Activated CD8-positive, alpha-beta memory T cell treated with anti-CD3 and anti-CD28 coated beads for 4 hours (primary cell): ENCODE data around the gene ZNF695.

Experiments used
- DNase-seq, 2 donors: peaks; one replicate each; pipeline ENCODE4 v3.0.0-alpha.2; 2020; ENCODE audit warnings: low read depth in 2 of 2

ZNF695 gene

GRCh38 chr1:246959944-246960693 is 47.7 kb downstream of the ZNF695 start:
- DNase-seq = no peak

GRCh38 chr1:246954126-246954525 is 53.7 kb downstream of the ZNF695 start:
- no peak for DNase-seq

- no peak for DNase-seq
Observed at GRCh38 chr1:246951413-246951812, 56.4 kb downstream of the ZNF695 start.

GRCh38 chr1:246949956-246950355 is 57.9 kb downstream of the ZNF695 start:
- no peak for DNase-seq

DNA sequence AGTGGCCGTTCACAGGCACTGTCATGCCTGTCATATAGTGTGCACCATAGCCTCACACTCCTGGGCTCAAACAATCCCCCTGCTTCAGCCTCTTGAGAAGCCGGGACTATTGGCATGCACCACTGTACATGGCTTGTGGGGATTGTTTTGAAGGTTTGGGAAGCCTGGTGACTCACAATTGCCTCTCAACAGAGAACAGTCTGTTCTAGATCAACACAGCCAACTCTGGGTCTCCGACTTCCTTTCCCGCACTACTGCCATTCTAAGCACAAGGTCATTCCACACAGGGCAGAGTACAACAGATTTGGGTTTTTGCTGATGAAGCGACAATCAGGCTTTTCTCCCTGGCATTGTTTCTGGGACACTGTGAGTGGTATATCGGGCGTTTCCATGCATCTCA is 60.6 kb downstream of the ZNF695 start:
- no peak for DNase-seq

DNA sequence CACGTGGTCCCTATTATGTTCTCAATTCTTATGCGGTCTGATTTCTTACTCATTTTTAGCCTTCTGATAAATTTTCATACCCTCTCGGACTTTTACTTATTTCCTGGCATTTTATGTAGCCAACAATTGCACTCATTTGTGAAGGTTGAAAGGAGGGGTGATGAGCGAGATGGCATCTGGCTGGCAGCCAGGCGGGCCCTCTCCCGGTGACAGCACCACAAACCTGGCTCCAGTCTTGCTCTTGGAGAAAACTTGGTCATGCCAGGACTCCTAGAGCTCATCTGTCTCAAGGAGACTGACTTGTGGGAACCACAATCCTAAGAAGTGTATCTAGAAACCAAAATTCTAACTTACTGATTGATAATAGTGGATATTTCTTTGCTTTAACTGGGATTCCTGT is 61.5 kb downstream of the ZNF695 start:
- DNase-seq = no peak
